Fibroblast of lung (primary cell): Measurements from ENCODE around the gene IGIP.

Source experiments
- EZH2 ChIP-seq: IDR thresholded peaks from 2 replicates; pipeline ENCODE4 v1.5.1; 2012; ENCODE audit warnings: low read length, control low read depth, mild to moderate bottlenecking; ENCODE audit errors: missing control alignments
- TF ChIP-seq, protein P1 (sequence below), 2 donors: IDR thresholded peaks in 1 of 2; conservative IDR thresholded peaks in 1 of 2; 1 replicate in 1 of 2; 2 replicates in 1 of 2; pipeline ENCODE4 v1.5.1; 2011 to 2012; ENCODE audit warnings: low read length in 2 of 2, control low read depth in 1 of 2, inconsistent platforms in 1 of 2, low read depth in 1 of 2, mild to moderate bottlenecking in 1 of 2

- TF ChIP-seq, protein P1, sequence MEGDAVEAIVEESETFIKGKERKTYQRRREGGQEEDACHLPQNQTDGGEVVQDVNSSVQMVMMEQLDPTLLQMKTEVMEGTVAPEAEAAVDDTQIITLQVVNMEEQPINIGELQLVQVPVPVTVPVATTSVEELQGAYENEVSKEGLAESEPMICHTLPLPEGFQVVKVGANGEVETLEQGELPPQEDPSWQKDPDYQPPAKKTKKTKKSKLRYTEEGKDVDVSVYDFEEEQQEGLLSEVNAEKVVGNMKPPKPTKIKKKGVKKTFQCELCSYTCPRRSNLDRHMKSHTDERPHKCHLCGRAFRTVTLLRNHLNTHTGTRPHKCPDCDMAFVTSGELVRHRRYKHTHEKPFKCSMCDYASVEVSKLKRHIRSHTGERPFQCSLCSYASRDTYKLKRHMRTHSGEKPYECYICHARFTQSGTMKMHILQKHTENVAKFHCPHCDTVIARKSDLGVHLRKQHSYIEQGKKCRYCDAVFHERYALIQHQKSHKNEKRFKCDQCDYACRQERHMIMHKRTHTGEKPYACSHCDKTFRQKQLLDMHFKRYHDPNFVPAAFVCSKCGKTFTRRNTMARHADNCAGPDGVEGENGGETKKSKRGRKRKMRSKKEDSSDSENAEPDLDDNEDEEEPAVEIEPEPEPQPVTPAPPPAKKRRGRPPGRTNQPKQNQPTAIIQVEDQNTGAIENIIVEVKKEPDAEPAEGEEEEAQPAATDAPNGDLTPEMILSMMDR (conservative IDR thresholded peaks at IDR 0.05 in 1 of 2, IDR thresholded peaks at IDR 0.05 in 1 of 2; ENCODE audit: low read depth in 1 of 2, low read length in 2 of 2) = no peak
- no peak for TF ChIP-seq EZH2
Measured at GRCh38 chr5:140135127-140135526, 9.4 kb downstream of the IGIP start.
